Ishikawa (cell line): ENCODE results near the gene CAMTA1.

Experiments
- CEBPB ChIP-seq: IDR thresholded peaks from 2 replicates; pipeline ENCODE4 v1.6.1; 2012
- CREB1 ChIP-seq: IDR thresholded peaks from 2 replicates; pipeline ENCODE4 v1.6.1; 2012; ENCODE audit warnings: low read depth
- EGR1 ChIP-seq: IDR thresholded peaks from 2 replicates; pipeline ENCODE4 v1.6.1; 2012
- EP300 ChIP-seq: IDR thresholded peaks from 2 replicates; pipeline ENCODE4 v1.6.1; 2012; ENCODE audit warnings: borderline replicate concordance
- FOXM1 ChIP-seq: IDR thresholded peaks from 2 replicates; pipeline ENCODE4 v1.6.1; 2012; ENCODE audit warnings: low read depth, borderline replicate concordance
- MAX ChIP-seq: IDR thresholded peaks from 2 replicates; pipeline ENCODE4 v1.6.1; 2012
- NFIC ChIP-seq: IDR thresholded peaks from 2 replicates; pipeline ENCODE4 v1.6.1; 2012
- RAD21 ChIP-seq: IDR thresholded peaks from 2 replicates; pipeline ENCODE4 v1.6.1; 2012; ENCODE audit warnings: low read depth
- REST ChIP-seq: IDR thresholded peaks from 2 replicates; pipeline ENCODE4 v1.6.1; 2012; ENCODE audit warnings: low read depth, mild to moderate bottlenecking
- TAF1 ChIP-seq: IDR thresholded peaks from 2 replicates; pipeline ENCODE4 v1.6.1; 2012; ENCODE audit warnings: low read depth, mild to moderate bottlenecking
- TCF12 ChIP-seq: IDR thresholded peaks from 2 replicates; pipeline ENCODE4 v1.6.1; 2012; ENCODE audit warnings: low read depth
- TEAD4 ChIP-seq: IDR thresholded peaks from 2 replicates; pipeline ENCODE4 v1.6.1; 2012
- USF1 ChIP-seq: IDR thresholded peaks from 2 replicates; pipeline ENCODE4 v1.6.1; 2012
- YY1 ChIP-seq: IDR thresholded peaks from 2 replicates; pipeline ENCODE4 v1.6.1; 2012; ENCODE audit warnings: low read depth
- ZBTB7A ChIP-seq: IDR thresholded peaks from 2 replicates; pipeline ENCODE4 v1.6.1; 2012; ENCODE audit warnings: low read depth

Gene CAMTA1

GRCh38 chr1:7780976-7781375, 995.7 kb downstream of the CAMTA1 start:
- TF ChIP-seq TEAD4 (no peak), MAX (no peak), NFIC (no peak), ZBTB7A (no peak), USF1 (no peak), FOXM1 (no peak), REST (no peak), RAD21 (no peak), TCF12 (no peak), CREB1 (no peak), CEBPB (no peak), YY1 (no peak), EGR1 (no peak), TAF1 (no peak)

- TF ChIP-seq RAD21, result no peak
- TF ChIP-seq REST, result no peak
- TF ChIP-seq USF1, result no peak
- no peak for TF ChIP-seq FOXM1
- no peak for TF ChIP-seq TCF12
Observed at GRCh38 chr1:7781501-7781900, 996.2 kb downstream of the CAMTA1 start.

- no peak for TF ChIP-seq ZBTB7A
- TF ChIP-seq TCF12, result no peak
- TF ChIP-seq MAX, result no peak
- TF ChIP-seq REST, result no peak
- TF ChIP-seq TEAD4, result no peak
- no peak for TF ChIP-seq USF1
- TF ChIP-seq CEBPB, result no peak
- no peak for TF ChIP-seq EGR1
- no peak for TF ChIP-seq RAD21
- no peak for TF ChIP-seq EP300
- no peak for TF ChIP-seq CREB1
- TF ChIP-seq YY1, result no peak
- TF ChIP-seq NFIC, result no peak
- no peak for TF ChIP-seq TAF1
Observed at GRCh38 chr1:7781923-7782495, 996.8 kb downstream of the CAMTA1 start.

GRCh38 chr1:7783178-7783711, 998.0 kb downstream of the CAMTA1 start:
- TF ChIP-seq RAD21 (no peak), NFIC (0 out of 2 replicates have a peak, but pooled peaks have one; percentile 7)
